ENCODE data around the gene TCERG1L. TPM values are rescaled to one million over a fixed set of nuclear protein-coding genes. Genes with fewer than 3 reads are reported as not detected.

Gene TCERG1L
- total RNA-seq, 1 experiment from 2014 or later = not detected

GRCh38 chr10:131160219-131160875, 151.2 kb downstream of the TCERG1L start:
- no TSS peak for BruUV-seq (replicated peaks)
- Histone ChIP-seq H3K4me3 (ENCODE audit: low read depth in 2 of 2, low read length in 2 of 2) (no peak overlapping the region), H3K4me1 (ENCODE audit: control insufficient read depth, insufficient read depth, low read length) (no peaks in the 10 kb centered on the region), H3K27ac (ENCODE audit: low read length) (no peak overlapping the region), H3K27me3 (ENCODE audit: control insufficient read depth, insufficient read depth, low read length) (peaks cover 15% of the 10 kb centered on the region), H3K36me3 (ENCODE audit: control insufficient read depth, insufficient read depth, low read length) (no peaks in the 10 kb centered on the region), H3K9me3 (ENCODE audit: control insufficient read depth, insufficient read depth, low read depth, low read length) (no peaks in the 10 kb centered on the region)
- TF ChIP-seq POLR2AphosphoS5 (IDR thresholded peaks at IDR 0.05; ENCODE audit: low read depth, low read length) (no peak), CTCF (IDR thresholded peaks at IDR 0.05) (no peak), REST (IDR thresholded peaks at IDR 0.05; ENCODE audit: insufficient read depth in 1 of 2, low read depth in 2 of 2, low read length in 1 of 2) (no peak), TCF7L2 (IDR thresholded peaks at IDR 0.05; ENCODE audit: low read depth, low read length) (no peak), SIN3A (IDR thresholded peaks at IDR 0.05; ENCODE audit: borderline replicate concordance, insufficient read depth, low read depth, low read length) (no peak)
- POLR2A ChIA-PET = no interaction called here
- no peak for DNase-seq (ENCODE audit: low read depth, low spot score)
- ATAC-seq = no peak
- intact Hi-C loops (cut with micrococcal nuclease; ENCODE audit: unreplicated experiment) (no loop called here), in situ Hi-C loops (cut with HindIII; ENCODE audit: low pct_unique_long_range_greater_than_20kb, low sequenced_read_pairs) (no loop called here)
- CTCF ChIA-PET = no interaction called here

GRCh38 chr10:131159771-131160170, 151.8 kb downstream of the TCERG1L start:
- intact Hi-C loops (cut with micrococcal nuclease; ENCODE audit: unreplicated experiment) (no loop called here), in situ Hi-C loops (cut with HindIII; ENCODE audit: low pct_unique_long_range_greater_than_20kb, low sequenced_read_pairs) (no loop called here)
- no TSS peak for BruUV-seq (replicated peaks)
- TF ChIP-seq SIN3A (IDR thresholded peaks at IDR 0.05; ENCODE audit: borderline replicate concordance, insufficient read depth, low read depth, low read length) = no peak
- TF ChIP-seq TCF7L2 (IDR thresholded peaks at IDR 0.05; ENCODE audit: low read depth, low read length) = no peak
- no peak for TF ChIP-seq POLR2AphosphoS5 (IDR thresholded peaks at IDR 0.05; ENCODE audit: low read depth, low read length)
- no peak for TF ChIP-seq CTCF (IDR thresholded peaks at IDR 0.05)
- no peak for TF ChIP-seq REST (IDR thresholded peaks at IDR 0.05; ENCODE audit: insufficient read depth in 1 of 2, low read depth in 2 of 2, low read length in 1 of 2)
- H3K4me1 ChIP-seq (ENCODE audit: control insufficient read depth, insufficient read depth, low read length) = no peaks in the 10 kb centered on the region
- DNase-seq (ENCODE audit: low read depth, low spot score) (no peak), ATAC-seq (no peak)
- CTCF ChIA-PET = no interaction called here
- H3K9me3 ChIP-seq (ENCODE audit: control insufficient read depth, insufficient read depth, low read depth, low read length) = no peaks in the 10 kb centered on the region
- H3K27ac ChIP-seq (ENCODE audit: low read length) = no peak overlapping the region
- no peak overlapping the region for H3K4me3 ChIP-seq (ENCODE audit: low read depth in 2 of 2, low read length in 2 of 2)
- no peaks in the 10 kb centered on the region for H3K36me3 ChIP-seq (ENCODE audit: control insufficient read depth, insufficient read depth, low read length)
- POLR2A ChIA-PET = no interaction called here
- peaks cover 15% of the 10 kb centered on the region for H3K27me3 ChIP-seq (ENCODE audit: control insufficient read depth, insufficient read depth, low read length)

Measured in Panc1 (cell line).